ENCODE measurements around the gene NCOA1. TPM values are rescaled to one million over a fixed set of nuclear protein-coding genes. Genes with fewer than 3 reads are reported as not detected.

The NCOA1 gene
- total RNA-seq, 3 donors from 2014 or later = 23.9 to 36.9 (median 34.5) TPM

- H3K4me3 Mint-ChIP-seq = no peak overlapping the region
- no peaks in the 10 kb centered on the region for H3K9me3 Mint-ChIP-seq
- no peaks in the 10 kb centered on the region for H3K4me1 Mint-ChIP-seq (ENCODE audit: low read depth)
- DNase-seq (no peak), ATAC-seq (no peak)
- peaks cover 33% of the 10 kb centered on the region for H3K36me3 Mint-ChIP-seq (ENCODE audit: insufficient read depth)
- no peaks in the 10 kb centered on the region for H3K27me3 Mint-ChIP-seq (ENCODE audit: low read depth)
Measured at GRCh38 chr2:24683408-24683807, 192.4 kb downstream of the NCOA1 start.

- H3K27me3 Mint-ChIP-seq (ENCODE audit: low read depth) = no peaks in the 10 kb centered on the region
- no peak for ATAC-seq
- no peak for DNase-seq
- no peaks in the 10 kb centered on the region for H3K4me1 Mint-ChIP-seq (ENCODE audit: low read depth)
- H3K4me3 Mint-ChIP-seq = no peak overlapping the region
- H3K36me3 Mint-ChIP-seq (ENCODE audit: insufficient read depth) = peaks cover 44% of the 10 kb centered on the region
- H3K9me3 Mint-ChIP-seq = no peaks in the 10 kb centered on the region
Measured at GRCh38 chr2:24690524-24690923, 199.5 kb downstream of the NCOA1 start.

- Mint-ChIP-seq H3K9me3 (no peaks in the 10 kb centered on the region), H3K36me3 (ENCODE audit: insufficient read depth) (peaks cover 41% of the 10 kb centered on the region), H3K4me1 (ENCODE audit: low read depth) (no peaks in the 10 kb centered on the region), H3K4me3 (no peak overlapping the region), H3K27me3 (ENCODE audit: low read depth) (no peaks in the 10 kb centered on the region)
- ATAC-seq (no peak), DNase-seq (no peak)
Measured at GRCh38 chr2:24691806-24692205, 200.8 kb downstream of the NCOA1 start.

GRCh38 chr2:24697792-24698191 is 206.7 kb downstream of the NCOA1 start:
- H3K4me3 Mint-ChIP-seq = no peak overlapping the region
- ATAC-seq (no peak), DNase-seq (no peak)
- peaks cover 21% of the 10 kb centered on the region for H3K36me3 Mint-ChIP-seq (ENCODE audit: insufficient read depth)
- H3K9me3 Mint-ChIP-seq = no peaks in the 10 kb centered on the region
- peaks cover 2% of the 10 kb centered on the region for H3K4me1 Mint-ChIP-seq (ENCODE audit: low read depth)
- H3K27me3 Mint-ChIP-seq (ENCODE audit: low read depth) = no peaks in the 10 kb centered on the region

GRCh38 chr2:24702800-24703199 is 211.7 kb downstream of the NCOA1 start:
- Mint-ChIP-seq H3K36me3 (ENCODE audit: insufficient read depth) (peaks cover 32% of the 10 kb centered on the region), H3K9me3 (no peaks in the 10 kb centered on the region), H3K4me3 (no peak overlapping the region), H3K4me1 (ENCODE audit: low read depth) (peaks cover 5% of the 10 kb centered on the region), H3K27me3 (ENCODE audit: low read depth) (no peaks in the 10 kb centered on the region)
- DNase-seq = no peak
- peak; percentile 72 for ATAC-seq

GRCh38 chr2:24704692-24705091 is 213.6 kb downstream of the NCOA1 start:
- Mint-ChIP-seq H3K27me3 (ENCODE audit: low read depth) (no peaks in the 10 kb centered on the region), H3K36me3 (ENCODE audit: insufficient read depth) (peaks cover 34% of the 10 kb centered on the region), H3K4me3 (no peak overlapping the region), H3K4me1 (ENCODE audit: low read depth) (peaks cover 5% of the 10 kb centered on the region), H3K9me3 (no peaks in the 10 kb centered on the region)
- ATAC-seq (peak; percentile 14 to 32), DNase-seq (no peak)

- no peak for ATAC-seq
- Mint-ChIP-seq H3K4me1 (ENCODE audit: low read depth) (peaks cover 5% of the 10 kb centered on the region), H3K4me3 (no peak overlapping the region), H3K27me3 (ENCODE audit: low read depth) (no peaks in the 10 kb centered on the region), H3K9me3 (no peaks in the 10 kb centered on the region), H3K36me3 (ENCODE audit: insufficient read depth) (peaks cover 45% of the 10 kb centered on the region)
- no peak for DNase-seq
Measured at GRCh38 chr2:24707143-24707542, 216.1 kb downstream of the NCOA1 start.

- H3K36me3 Mint-ChIP-seq (ENCODE audit: insufficient read depth) = peaks cover 54% of the 10 kb centered on the region
- no peak for ATAC-seq
Measured at GRCh38 chr2:24708537-24709152, 217.6 kb downstream of the NCOA1 start.

GRCh38 chr2:24710806-24711205 is 219.8 kb downstream of the NCOA1 start:
- Mint-ChIP-seq H3K27me3 (ENCODE audit: low read depth) (no peaks in the 10 kb centered on the region), H3K36me3 (ENCODE audit: insufficient read depth) (peaks cover 65% of the 10 kb centered on the region), H3K4me1 (ENCODE audit: low read depth) (no peaks in the 10 kb centered on the region), H3K9me3 (no peaks in the 10 kb centered on the region), H3K4me3 (no peak overlapping the region)
- ATAC-seq (no peak), DNase-seq (no peak)

More at GRCh38 chr2:24708537-24709152, 217.6 kb downstream of the NCOA1 start:
- Mint-ChIP-seq H3K4me3 (no peak overlapping the region), H3K27me3 (ENCODE audit: low read depth) (no peaks in the 10 kb centered on the region), H3K9me3 (no peaks in the 10 kb centered on the region), H3K4me1 (ENCODE audit: low read depth) (no peaks in the 10 kb centered on the region)
- no peak for DNase-seq

- Mint-ChIP-seq H3K27me3 (ENCODE audit: low read depth) (no peaks in the 10 kb centered on the region), H3K4me1 (ENCODE audit: low read depth) (no peaks in the 10 kb centered on the region), H3K4me3 (no peak overlapping the region), H3K9me3 (no peaks in the 10 kb centered on the region), H3K36me3 (ENCODE audit: insufficient read depth) (peaks cover 67% of the 10 kb centered on the region)
- ATAC-seq (no peak), DNase-seq (no peak)
Measured at GRCh38 chr2:24711865-24712264, 220.8 kb downstream of the NCOA1 start.

GRCh38 chr2:24712296-24712695 is 221.2 kb downstream of the NCOA1 start:
- no peaks in the 10 kb centered on the region for H3K9me3 Mint-ChIP-seq
- no peak overlapping the region for H3K4me3 Mint-ChIP-seq
- H3K36me3 Mint-ChIP-seq (ENCODE audit: insufficient read depth) = peaks cover 66% of the 10 kb centered on the region
- H3K27me3 Mint-ChIP-seq (ENCODE audit: low read depth) = no peaks in the 10 kb centered on the region
- H3K4me1 Mint-ChIP-seq (ENCODE audit: low read depth) = no peaks in the 10 kb centered on the region
- DNase-seq (no peak), ATAC-seq (no peak)

- no peak overlapping the region for H3K4me3 Mint-ChIP-seq
- no peaks in the 10 kb centered on the region for H3K9me3 Mint-ChIP-seq
- H3K36me3 Mint-ChIP-seq (ENCODE audit: insufficient read depth) = peaks cover 50% of the 10 kb centered on the region
- H3K27me3 Mint-ChIP-seq (ENCODE audit: low read depth) = no peaks in the 10 kb centered on the region
- DNase-seq (no peak), ATAC-seq (no peak)
- peaks cover 3% of the 10 kb centered on the region for H3K4me1 Mint-ChIP-seq (ENCODE audit: low read depth)
Measured at GRCh38 chr2:24717263-24717951, 226.4 kb downstream of the NCOA1 start.

- ATAC-seq = no peak
- Mint-ChIP-seq H3K9me3 (no peaks in the 10 kb centered on the region), H3K27me3 (ENCODE audit: low read depth) (no peaks in the 10 kb centered on the region), H3K4me1 (ENCODE audit: low read depth) (peaks cover 3% of the 10 kb centered on the region), H3K4me3 (no peak overlapping the region), H3K36me3 (ENCODE audit: insufficient read depth) (peaks cover 30% of the 10 kb centered on the region)
- no peak for DNase-seq
Measured at GRCh38 chr2:24720310-24720709, 229.3 kb downstream of the NCOA1 start.

GRCh38 chr2:24721470-24721869 is 230.4 kb downstream of the NCOA1 start:
- Mint-ChIP-seq H3K27me3 (ENCODE audit: low read depth) (no peaks in the 10 kb centered on the region), H3K36me3 (ENCODE audit: insufficient read depth) (peaks cover 23% of the 10 kb centered on the region), H3K4me3 (no peak overlapping the region), H3K9me3 (no peaks in the 10 kb centered on the region), H3K4me1 (ENCODE audit: low read depth) (peaks cover 3% of the 10 kb centered on the region)
- ATAC-seq (no peak), DNase-seq (no peak)

- DNase-seq (no peak), ATAC-seq (no peak)
- H3K4me1 Mint-ChIP-seq (ENCODE audit: low read depth) = peaks cover 3% of the 10 kb centered on the region
- H3K9me3 Mint-ChIP-seq = no peaks in the 10 kb centered on the region
- H3K27me3 Mint-ChIP-seq (ENCODE audit: low read depth) = no peaks in the 10 kb centered on the region
- H3K4me3 Mint-ChIP-seq = no peak overlapping the region
- H3K36me3 Mint-ChIP-seq (ENCODE audit: insufficient read depth) = peaks cover 17% of the 10 kb centered on the region
Measured at GRCh38 chr2:24722141-24722790, 231.2 kb downstream of the NCOA1 start.
